GM21576 (cell line): ENCODE data around the gene SKIL.
A peak's percentile ranks its signal among the peaks of the same experiment; 100 is the strongest.
"Not testable (repeated sequence)": the region's sequence is repeated elsewhere in the genome, so short reads cannot be mapped to it uniquely, and the experiment has no call there.

Experiments
- ATAC-seq: cut with Tn5 transposase; IDR thresholded peaks from one replicate; pipeline ENCODE4 v1.9.1; 2021; ENCODE audit warnings: mild to moderate bottlenecking, moderate library complexity; ENCODE audit not compliant: unreplicated experiment

Gene SKIL, protein sequence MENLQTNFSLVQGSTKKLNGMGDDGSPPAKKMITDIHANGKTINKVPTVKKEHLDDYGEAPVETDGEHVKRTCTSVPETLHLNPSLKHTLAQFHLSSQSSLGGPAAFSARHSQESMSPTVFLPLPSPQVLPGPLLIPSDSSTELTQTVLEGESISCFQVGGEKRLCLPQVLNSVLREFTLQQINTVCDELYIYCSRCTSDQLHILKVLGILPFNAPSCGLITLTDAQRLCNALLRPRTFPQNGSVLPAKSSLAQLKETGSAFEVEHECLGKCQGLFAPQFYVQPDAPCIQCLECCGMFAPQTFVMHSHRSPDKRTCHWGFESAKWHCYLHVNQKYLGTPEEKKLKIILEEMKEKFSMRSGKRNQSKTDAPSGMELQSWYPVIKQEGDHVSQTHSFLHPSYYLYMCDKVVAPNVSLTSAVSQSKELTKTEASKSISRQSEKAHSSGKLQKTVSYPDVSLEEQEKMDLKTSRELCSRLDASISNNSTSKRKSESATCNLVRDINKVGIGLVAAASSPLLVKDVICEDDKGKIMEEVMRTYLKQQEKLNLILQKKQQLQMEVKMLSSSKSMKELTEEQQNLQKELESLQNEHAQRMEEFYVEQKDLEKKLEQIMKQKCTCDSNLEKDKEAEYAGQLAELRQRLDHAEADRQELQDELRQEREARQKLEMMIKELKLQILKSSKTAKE

DNA sequence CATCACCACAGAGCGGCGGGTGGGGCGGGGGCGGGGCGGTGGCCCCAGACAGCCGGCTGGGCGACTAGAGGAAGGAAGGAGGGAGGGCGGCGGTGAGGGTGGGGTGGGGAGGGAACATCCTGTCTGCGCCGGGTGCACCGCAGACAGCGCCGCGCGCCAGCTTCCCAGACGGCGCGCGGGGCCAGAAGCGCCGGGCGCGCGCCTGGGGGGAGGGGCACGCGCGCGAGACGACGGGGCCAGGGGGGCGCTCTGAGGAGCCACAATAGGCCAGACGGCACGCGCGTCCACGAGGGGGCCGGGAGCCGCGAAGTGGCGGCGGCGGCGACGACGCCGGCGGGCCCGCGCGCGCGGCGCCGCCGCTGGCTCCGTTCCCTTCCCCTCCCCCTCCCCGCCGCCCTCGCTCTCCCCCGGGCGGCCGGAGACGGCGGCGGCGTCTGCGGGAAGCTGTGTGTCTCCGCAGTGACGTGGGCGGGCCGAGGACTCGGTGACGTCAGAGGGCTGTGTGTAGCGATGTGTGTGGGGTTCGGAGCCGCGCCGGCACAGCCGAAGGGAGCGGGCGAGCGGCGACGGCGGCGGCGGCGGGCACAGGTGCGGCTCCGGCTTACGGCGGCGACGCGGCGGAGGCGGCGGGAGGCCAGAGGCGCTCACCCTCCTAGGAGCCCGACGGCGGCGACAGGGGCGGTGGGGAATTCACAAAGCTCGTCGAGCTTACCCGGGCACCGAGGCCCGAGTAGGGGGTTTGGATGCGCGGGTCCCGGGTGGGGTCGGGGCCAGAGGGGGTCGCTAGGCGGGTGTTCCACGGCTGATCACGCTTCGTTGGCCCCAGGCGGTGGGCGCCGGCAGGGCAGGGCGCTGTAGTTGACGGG is at the start of gene SKIL:
Gene SKIL (plus strand): TSS at position 540 of the 866 bp plus-strand sequence. CDS start 2,617 bp downstream, outside the sequence.
- ATAC-seq = peak; percentile 52

DNA sequence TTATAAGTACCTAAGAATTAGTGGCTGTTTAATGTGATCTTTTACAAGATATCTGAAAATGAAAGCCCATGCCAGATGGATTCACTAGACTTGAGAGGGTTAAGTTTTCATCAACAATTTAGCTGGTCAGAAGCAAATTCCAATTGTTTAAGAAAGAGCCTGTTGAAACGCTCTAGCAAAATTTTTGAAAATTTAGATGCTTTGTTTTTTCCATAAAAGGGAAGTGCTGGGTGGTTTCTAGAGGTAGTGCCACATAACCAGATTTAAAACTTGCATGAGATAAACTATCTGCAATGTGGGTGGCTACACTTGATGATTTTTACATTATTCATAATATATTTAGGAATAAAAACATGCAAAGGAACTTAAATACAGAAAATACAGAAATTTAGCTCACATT is 48.5 kb upstream of the SKIL start:
- ATAC-seq = no peak

DNA sequence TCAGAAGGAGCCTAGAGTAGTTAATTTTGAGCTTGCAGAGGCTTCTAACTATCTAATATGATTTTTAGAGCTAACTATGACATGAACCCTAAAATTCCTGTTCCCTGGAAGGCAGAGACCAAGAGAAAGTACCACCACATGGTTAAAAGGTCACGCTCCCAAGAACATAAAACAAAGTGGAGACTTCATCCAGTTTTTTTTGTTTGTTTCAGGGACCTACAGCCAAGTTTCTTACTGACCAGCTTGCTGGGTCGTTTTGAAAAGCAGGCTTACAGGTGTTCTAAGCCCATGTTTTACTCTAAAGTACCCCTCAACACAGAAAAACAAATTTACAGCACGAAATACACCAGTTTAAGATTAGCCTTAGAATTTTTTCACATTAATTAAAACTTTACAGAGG is 39.6 kb upstream of the SKIL start:
- no peak for ATAC-seq

DNA sequence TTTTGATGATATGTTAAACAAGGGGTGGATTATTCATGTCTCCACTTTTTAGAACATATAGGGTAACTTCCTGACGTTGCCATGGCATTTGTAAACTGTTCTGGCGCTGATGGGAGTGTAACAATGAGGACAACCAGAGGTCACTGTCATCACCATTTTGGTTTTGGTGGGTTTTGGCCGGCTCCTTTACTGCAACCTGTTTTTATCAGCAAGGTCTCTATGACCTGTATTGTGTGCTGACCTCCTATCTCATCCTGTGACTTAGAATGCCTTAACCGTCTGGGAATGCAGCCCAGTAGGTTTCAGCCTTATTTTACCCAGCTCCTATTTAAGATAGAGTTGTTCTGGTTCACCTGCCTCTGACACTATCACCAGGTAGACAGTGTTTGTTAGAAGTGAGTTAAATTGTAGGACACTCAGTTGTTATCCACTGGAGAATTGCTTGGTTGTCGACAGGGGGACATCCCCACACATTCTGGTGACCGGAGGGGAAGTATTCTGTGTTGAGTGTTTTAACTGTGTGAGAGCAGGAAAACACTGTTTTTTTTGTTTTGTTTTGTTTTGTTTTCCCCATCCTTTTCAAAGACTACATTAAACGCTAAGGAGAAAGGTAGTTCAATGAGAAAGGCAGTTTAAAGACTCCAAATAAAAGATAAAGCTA is 36.9 kb upstream of the SKIL start:
- ATAC-seq = no peak

DNA sequence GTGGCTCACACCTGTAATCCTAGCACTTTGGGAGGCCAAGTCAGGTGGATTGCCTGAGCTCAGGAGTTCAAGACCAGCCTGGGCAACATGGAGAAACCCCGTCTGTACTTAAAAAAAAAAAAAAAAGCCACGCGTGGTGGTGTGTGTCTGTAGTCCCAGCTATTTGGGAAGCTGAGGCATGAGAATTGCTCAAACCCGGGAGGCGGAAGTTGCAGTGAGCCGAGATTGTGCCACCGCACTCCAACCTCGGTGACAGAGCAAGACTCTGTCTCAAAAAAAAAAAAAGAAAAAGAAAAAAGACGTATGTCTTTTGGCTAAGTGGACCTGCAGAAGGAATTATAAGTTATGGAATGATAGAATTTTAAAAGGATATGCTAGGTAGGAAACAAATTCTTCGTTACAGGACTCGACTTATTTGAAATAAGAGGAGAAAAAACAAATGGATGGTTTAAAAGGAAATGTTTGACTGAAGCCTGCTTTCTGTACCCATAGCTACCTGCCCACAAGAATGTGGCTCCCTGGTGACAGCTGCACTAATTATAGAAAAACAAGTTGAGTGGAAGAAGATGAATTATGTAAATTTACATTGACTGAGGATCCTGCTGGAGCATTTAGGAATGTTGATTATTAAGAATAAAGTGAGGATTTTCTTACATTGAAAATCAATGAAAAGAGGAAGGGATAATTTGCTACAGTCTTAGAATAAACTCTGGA is 36.0 kb upstream of the SKIL start:
- no peak for ATAC-seq

DNA sequence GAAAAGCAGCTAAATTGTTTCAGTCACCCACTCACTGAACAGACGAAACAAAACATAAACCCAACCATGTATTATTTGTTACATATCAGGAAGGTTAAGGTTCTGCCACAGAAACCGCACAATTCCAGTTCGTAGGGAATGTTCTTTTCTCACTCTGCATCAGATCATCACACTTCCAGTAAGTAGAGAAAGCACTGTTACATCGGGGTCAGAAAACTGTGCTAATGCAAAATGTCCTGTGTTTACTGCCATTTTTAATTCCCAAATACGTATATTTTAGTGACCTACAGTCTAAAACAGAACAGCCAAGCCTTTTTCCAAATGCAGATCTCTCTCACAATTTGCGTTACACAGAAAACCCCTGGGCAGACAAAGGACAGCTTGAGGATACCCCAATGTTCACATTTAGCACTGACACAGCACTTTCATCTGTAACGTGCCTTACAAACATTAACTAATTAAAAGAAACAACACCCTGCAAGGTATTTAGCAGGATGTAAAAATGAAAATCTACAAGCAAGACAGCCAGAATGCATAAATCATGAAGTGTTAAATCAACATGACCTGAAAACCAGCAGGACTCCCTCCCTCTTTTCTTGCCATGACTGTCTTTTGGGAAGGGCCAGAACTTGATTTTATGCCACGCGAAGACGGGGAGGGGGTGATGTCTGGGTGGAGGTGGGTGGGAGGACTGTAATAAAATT is 34.8 kb upstream of the SKIL start:
- ATAC-seq = no peak

DNA sequence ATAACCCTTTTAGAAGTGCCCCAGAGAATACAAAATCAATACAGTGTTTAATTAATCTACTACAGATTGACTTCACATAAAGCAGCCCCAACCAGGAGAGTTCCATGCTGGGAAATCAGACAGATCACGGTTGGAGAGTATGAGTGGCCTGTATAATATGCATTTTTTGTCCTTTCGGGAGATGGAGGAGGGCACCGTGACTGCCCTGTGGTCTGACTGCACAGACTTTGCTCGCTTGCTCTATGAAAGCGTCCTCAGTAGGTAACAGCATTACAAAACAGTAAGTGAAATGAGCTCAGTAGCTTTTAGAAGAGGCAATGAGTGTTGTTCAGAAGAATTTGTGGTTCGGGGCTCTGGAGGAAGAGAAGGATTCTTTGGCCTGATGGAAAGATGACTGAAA is 34.2 kb upstream of the SKIL start:
- no peak for ATAC-seq

DNA sequence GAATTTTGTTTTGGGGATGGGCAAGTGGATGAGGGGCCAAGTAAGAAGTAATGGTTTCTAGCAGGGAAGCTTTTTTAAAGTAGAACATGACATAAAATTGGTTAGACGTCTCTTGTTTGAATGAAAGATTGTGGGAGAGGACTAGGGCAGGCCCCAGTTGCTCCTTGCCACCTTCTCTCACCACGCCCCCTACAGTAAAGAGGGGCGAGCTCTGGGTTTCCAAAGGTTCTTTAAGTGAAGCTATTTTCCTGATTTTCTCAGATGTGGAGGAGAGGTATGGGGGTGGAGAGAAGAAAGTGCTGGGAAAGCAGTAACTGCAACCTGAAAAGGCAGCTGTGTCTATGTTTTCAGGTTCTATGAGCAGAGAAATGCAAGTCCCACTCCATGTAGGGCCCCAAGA is 32.6 kb upstream of the SKIL start:
- no peak for ATAC-seq

DNA sequence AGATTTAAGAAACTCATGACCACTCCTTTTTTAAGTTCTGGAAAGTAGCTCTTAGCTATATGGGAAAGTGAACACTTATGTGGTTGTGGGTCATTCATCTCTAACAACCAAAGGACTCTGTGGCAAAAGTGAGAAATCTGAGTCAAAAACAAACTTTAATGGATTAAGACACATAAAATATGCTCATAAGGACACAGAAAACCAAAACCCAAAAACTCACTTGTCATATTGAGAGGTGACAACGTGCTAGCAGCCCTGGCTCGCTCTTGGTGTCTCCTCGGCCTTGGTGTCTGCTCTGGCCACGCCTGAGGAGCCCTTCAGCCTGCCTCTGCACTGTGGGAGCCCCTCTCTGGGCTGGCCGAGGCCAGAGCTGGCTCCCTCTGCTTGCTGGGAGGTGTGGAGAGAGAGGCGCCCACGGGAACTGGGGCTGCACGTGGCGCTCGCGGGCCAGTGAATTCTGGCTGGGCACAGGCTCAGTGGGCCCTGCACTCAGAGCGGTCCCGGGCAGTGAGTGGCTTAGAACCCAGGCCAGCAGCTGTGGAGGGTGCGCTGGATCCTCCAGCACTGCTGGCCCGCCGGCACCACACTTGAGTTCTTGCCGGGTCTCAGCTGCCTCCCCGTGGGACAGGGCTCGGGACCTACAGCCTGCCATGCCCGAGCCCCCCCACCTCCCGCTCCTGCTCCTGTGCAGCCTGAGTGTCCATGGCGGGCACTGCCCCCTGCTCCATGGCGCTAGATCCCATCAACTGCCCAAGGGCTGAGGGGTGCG is 30.3 kb upstream of the SKIL start:
- ATAC-seq = no peak

DNA sequence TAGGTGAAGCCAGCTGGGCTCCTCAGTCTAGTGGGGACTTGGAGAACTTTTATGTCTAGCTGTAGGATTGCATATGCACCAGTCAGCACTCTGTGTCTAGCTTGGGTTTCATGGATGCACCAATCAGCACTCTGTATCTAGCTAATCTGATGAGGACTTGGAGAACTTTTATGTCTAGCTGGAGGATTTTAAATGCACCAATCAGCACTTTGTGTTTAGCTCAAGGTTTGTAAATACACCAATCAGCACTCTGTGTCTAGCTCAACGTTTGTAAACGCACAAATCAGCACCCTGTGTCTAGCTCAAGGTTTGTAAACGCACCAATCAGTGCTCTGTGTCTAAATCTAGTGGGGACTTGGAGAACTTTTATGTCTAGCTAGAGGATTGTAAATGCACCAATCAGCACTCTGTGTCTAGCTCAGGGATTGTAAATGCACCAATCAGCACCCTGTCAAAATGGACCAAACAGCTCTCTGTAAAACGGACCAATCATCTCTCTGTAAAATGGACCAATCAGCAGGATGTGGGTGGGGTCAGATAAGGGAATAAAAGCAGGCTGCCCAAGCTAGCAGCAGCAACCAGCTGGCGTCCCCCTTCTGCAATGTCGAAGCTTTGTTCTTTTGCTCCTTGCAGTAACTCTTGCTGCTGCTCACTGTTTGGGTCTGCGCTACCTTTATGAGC is 29.5 kb upstream of the SKIL start:
- ATAC-seq = not testable (repeated sequence)

DNA sequence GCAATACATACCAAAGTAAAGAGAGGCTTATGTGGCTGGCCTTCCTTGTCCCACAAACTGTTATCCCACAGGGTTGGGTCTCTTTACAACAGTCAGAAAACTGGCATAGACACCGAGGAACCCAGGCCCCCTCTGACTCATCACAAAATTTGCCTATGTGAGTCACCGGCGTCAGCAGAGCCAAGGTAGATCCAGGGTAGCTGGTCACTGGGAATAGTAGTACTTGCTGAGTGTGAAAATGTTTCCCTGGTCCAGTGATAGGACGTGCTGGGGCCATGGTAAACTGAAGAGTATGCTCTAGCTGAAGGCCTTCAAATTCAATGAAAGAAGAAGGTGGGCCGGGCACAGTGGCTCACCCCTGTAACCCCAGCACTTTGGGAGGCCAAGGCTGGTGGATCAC is 27.1 kb upstream of the SKIL start:
- no peak for ATAC-seq

DNA sequence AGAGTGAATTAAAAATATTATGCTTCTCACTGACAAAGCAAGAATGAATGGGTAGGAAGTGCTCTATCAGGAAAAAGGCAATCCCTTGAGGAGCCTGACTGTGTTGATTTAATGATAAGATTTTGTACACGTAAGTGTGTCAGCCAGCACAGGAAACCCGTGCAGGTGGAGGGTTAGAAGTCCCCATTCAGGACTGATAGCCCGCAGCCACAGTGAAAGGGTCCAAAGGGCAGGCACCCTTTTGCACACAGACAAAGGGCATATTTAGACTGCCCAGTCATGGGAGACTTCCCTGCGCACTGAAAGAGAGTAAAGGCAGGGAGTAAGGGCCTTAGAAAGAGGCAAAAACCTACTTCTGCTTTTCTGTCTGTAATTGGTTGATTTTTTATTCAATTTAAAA is 26.4 kb upstream of the SKIL start:
- ATAC-seq = no peak

DNA sequence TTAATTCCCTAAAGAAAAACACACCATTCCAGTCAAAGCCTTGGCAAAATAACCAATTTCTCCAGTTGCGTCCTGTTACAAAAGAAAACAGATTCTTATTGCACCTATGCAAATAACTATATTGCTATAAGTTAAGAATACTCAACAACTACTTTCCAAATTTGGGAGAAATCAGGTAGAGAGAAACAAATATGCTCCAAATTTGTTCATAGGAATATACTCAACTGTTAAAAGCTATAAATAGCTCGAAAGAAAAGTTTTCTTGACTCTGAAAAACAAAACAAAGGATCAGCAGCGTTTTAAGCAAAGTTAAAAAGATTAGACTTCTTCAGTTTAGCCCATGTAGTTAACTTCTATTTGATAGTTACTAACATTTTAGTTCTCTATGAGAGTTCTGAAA is 20.1 kb upstream of the SKIL start:
- no peak for ATAC-seq

DNA sequence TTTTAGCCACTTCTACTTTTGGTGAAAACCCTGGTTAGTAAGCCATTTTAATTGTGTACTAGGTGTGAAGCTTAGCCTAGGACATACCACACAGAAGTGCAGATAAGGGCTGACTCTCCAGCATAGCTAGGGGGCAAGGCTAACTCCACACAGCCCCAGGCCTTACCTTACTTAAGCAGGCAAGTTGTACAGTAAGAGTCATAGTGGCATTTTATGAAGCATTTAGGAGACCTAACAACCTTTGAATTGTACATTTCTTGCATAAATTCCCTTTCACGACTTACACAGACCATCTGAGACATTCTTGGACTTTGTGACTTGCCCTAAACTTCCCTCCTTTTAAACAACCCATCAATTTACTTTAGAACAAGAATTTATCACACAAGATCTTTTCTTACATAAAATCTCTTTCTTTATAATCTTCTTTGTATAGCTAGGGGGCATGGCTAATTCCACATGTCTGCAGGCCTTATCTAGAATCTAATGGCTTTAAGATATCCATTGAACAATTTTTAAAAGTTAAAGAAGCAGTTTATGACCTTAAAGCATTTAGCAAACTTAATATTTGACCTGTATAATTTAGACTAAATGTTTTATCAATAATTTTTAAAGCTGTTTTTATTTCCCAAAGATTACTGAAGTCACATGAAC is 18.7 kb upstream of the SKIL start:
- no peak for ATAC-seq

DNA sequence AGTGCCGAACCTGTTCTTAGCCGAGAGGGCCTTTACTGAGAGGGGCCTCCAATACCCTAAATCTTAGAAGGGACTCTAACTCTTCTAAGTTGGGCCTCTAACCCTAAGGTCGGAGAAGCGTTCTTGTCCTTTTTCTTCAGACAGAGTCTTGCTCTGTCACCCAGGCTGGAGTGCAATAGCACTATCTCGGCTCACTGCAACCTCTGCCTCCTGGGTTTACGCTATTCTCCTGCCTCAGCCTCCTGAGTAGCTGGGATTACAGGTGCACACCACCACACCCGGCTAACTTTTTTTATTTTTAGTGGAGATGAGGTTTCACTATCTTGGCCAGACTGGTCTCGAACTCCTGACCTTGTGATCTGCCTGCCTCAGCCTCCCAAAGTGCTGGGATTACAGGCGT is 15.2 kb upstream of the SKIL start:
- ATAC-seq = not testable (repeated sequence)

DNA sequence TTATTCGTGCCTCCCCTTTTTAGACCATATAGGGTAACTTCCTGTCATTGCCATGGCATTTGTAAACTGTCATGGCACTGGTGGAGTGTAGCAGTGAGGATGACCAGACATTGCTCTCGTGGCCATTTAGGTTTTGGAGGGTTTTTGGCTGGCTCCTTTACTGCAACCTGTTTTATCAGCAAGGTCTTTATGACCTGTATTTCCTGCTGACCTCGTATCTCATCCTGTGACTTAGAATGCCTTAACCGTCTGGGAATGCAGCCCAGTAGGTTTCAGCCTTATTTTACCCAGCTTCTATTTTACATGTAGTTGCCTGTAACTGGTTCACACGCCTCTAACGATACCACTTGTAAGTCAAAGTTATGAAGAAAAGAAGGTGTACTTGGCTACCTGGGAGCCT is 13.7 kb upstream of the SKIL start:
- ATAC-seq = not testable (repeated sequence)

DNA sequence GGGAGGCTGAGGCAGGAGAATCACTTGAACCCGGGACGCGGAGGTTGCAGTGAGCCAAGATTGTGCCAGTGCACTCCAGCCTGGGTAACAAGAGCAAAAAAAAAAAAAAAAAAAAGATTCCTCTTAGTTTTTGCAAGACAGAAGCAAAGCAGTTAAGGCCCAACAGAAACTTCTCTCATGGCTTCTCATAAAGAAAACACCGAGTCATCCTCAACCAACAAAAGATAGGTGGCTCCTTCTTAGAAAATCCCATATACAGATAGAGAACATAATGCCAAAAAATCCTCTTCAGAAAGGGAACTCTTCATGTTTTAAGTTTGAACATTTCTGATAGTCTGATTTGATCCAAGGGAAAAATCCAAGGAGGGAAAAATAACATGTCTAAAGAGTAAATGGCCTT is 12.5 kb upstream of the SKIL start:
- ATAC-seq = no peak
